ENCODE results near the gene CCDC38.

CCDC38 gene

DNA sequence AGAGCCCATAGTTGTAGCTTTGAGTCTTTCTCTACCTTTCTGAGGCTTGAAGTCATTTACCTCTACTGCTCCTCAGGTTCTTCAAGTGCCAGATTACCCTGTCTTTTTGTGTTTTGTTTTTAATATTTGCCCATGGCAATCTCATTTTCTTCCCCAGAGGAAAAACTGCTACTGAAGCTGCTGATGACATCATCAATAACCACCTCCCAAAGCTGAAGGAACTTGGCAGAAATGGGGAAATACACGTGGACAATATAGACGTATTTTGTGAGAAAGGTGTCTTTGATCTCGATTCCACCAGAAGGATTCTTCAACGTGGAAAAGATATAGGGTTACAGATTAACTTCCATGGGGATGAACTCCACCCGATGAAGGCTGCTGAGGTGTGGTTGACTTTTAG lies 17.8 kb upstream of the CCDC38 start:
- no peak for DNase-seq

DNA sequence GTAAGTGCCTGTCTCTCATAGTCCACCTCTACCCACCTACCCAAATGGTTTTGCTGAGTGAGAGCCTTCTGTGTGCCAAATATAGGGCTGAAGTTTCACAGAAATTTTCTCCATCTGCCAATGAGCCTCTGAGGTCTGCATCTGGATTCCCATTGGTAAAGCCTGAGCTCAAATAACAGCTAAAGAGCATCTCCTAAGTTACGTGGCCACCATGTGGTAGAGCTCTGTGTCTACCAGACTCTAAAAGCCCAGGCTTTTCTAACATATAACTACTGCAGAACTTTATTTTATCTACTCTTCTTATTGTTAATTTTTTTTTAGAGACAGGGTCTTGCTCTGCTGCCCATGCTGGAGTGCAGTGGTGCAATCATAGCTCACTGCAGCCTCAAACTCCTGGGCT lies 16.7 kb upstream of the CCDC38 start:
- DNase-seq, result peak; percentile 48 to 56

DNA sequence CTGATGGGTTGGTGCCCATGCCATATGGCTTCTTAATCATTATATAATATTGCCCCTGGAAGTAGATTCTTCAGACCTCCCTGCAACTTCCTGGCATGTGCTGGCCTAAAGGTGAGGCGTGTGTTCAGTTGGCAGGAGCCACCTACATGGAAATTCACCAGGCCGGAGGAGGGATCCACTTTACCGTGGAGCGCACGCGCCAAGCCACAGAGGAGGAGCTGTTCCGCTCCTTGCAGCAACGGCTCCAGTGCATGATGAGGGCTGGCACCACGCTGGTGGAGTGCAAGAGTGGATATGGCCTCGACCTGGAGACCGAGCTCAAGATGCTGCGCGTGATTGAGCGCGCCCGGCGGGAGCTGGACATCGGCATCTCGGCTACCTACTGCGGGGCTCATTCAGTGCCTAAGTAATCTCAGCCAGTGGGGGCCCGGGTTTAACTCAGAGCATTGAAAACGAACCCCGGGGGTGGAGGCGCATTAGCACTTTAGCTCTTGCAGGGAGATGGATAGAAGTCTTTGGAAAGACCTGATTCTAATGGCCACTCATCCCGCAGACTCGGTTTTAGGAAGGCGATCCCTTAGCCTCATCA lies 14.2 kb upstream of the CCDC38 start:
- DNase-seq, result no peak

DNA sequence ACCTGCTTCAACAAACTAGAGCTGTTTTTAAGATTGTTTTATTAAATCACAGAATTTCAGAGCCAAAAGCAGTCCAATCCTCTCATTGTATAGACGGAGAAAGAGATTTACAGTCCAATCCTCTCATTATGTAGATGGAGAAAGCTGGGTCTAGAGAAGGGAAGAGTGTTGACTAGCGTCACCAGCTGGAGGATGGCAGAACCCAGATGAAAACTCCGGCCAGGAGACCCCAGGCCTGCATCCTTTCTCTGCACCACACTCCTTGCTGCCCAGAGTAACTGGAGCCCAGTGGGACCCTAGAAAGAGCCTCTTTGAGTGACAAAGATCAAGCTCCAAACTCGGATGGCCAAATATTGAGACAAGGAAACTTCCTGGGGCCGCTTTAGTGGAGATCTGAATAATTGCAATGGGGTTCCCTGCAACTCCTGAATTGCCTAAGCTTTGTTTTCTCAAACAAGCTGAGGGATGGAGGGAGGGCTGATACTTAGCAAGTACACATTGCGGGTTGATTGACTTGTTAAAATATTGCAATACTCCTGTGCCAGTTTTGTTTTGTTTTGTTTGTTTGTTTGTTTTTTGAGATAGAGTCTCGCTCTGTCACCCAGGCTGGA lies 13.2 kb upstream of the CCDC38 start:
- no peak for DNase-seq

DNA sequence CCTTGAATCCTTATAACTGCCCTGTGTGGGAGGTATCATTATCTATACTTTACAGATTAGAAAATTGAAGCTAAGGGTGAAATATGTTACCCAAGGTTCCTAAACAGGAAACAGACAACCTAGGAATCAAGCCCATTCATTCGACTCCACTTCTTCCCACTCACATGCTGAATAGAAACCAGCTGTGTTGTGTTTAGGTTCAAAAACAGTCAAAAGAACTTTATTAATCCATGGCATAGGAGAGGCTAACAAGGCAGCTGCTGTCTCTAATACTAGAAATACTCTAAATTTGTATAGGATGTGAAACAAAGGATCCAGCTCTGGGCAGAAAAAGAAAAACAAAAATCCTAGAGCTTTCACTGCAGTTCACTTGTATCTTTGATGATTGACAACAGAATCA lies 10.6 kb upstream of the CCDC38 start:
- peak; percentile 27 to 37 for DNase-seq

DNA sequence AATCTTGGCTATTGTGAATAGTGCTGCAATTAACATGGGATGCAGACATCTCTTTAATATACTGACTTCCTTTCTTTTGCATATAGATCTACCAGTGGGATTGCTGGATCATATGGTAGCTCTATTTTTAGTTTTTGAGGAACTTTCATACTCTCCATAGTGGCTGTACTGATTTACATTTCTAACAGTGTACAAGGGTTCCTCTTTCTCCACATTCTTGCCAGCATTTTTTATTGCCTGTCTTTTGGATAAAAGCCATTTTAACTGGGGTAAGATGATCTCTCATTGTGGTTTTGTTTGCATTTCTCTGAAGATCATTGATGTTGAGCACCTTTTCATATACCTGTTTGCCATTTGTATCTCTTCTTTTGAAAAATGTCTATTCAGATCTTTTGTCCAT lies 9.1 kb upstream of the CCDC38 start:
- peak; percentile 51 to 81 for DNase-seq

DNA sequence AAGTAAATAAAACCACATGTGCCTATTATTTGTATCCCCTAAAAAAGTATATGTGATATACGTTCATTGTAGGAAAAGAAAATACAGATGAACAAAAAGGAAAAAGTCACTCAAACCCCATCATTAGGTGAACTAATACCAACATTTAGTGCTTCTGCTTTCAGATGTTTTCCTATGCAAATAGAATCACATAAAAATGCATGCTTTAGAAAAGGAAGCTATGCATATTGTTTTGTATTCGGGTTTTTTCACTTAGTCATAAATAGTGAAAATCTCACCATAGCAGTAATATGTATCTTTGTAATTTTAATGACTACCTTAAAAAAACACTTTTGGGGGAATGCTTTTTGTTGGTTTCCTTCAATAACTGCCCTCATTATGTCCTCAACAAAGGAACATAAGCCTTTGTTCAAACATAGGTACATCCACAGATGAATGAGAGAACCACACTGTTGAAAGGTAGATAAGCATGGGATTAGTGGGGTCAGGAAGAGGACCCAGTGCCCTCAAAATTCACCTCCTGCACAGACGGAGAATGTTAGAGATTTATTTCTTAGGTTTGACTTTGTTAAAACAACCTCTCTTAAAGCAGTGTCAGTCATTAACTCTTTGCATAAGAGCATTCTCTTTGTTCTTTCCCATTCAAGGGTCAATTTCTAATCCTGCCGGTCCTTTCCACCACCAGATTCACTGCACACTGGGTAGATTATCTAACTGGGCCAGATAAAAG lies 7.2 kb upstream of the CCDC38 start:
- DNase-seq, result no peak

DNA sequence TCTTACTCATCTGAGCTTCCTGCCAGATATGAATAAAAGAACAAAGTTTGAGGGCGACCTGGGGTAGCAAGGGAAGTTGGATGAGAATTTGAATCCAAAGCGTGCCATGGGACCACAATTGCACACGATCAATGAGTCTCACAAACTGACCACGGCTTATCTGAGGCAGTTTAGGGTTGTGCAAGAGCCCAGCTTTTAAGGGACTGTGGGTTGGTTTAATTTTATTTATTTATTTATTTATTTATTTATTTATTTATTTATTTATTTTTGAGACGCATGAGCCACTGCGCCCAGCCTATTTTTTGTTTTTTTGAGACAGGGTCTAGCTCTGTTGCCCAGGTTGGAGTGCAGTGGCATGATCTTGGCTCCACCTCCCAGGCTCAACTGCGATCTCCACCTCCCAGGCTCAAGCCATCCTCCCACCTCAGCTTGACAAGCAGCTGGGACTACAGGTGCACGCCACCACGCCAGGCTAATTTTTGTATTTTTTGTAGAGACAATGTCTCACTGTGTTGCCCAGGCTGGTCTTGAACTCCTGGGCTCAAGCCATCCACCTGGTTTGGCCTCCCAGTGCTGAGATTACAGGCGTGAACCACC lies 1.8 kb upstream of the CCDC38 start:
- DNase-seq, result no peak

DNA sequence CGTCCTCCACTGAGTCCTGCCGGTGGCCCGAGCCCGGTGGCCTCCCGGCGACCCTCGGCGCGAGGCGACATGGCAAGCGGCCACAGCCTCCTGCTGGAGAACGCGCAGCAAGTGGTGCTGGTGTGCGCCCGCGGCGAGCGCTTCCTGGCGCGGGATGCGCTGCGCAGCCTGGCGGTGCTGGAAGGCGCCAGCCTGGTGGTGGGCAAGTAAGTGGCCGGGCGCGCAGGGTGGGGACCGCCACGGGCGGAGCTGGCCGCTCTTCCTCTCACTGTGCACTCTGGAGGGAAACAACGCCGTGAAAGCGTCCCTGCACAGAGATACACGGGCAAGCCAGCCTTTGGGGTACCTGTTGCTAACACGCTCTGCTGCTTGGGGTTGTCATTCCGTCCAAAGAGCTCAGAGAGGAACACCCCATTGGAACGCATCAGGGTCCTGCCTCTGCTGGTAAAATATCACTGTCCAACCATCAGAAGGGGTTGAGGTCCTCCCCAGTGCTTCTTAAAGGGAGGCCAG lies 972 bp upstream of the CCDC38 start, which contains the start of gene AMDHD1:
TSS of gene AMDHD1 (plus strand) at position 2 of the 513 bp plus-strand sequence. CDS start at position 70, 68 bp downstream.
- DNase-seq, result peak; percentile 43 to 60

DNA sequence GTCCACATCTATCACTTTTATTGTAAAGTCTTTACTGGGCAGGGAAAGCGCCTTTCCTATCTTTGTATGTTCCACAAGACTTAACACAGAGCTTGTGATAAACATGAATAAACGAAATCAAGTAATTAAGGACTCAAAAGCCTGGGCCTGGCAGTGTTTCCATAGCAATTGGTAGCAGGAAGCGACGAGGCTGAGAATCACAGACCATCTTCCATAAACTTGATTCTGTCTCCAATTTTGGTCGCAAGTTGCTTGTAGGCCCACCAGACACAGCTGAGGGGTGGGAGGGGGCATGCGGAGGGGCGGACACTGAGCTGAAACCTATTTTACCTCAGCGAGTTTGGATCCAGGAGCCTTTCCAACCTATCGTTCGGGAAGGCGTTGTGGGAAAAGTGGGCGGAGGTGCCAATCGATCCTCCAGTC lies 302 bp downstream of the CCDC38 start:
- DNase-seq, result no peak

DNA sequence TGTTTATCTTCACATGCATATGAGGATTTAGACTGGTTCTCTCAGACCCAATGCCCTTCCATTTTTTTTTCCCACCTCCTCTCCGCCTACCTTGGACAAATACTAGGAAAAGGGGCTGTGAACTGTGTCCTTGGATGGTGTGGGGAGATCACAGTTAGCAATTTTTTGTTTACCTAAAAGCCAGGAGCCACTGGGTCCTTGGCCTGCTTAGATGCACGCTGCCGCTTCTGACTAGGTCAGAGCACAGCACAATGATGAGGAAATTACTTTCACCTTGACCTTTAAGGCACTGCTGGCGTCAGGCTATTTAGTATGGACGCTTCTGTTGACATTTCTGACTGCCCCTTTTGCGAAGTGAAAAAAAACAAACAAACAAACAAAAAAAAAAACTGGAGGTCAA lies 1.9 kb downstream of the CCDC38 start:
- no peak for DNase-seq

DNA sequence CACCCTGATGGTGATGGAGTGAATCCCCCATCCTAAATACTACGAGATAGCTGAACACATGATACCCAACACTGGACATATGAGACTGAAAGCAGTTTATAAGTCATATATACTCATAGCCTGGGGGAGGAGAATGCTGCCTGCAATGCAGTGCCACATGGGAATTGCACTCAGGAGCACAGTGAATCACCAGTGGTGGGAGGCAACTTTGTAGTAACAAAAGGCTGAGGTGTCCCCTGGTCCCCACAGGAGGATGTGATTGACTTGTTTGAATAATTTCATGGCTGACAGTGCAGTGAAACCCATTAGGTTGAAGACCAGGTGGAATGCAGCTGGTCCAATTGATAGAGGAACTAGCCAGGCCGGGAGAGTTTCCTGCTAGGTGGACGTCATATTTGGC lies 20.2 kb downstream of the CCDC38 start:
- DNase-seq, result peak in 1 of 2 donors; percentile 22

DNA sequence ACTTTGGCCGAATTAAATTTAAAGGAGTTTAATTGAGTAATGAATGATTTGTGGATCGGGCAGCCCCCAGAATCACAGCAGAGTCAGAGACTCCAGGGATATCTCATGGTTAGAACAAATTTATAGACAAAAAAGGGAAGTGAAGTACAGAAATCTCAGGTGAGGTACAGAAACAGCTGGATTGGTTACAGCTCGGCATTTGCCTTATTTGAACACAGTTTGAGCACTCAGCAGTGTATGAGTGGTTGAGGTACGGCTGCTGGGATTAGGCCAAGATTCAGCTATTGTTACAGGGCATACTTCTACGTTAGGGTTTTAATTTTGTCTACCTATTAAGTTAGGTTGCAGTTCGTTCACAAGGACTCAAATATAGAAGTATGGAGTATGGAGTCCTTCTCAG lies 23.3 kb downstream of the CCDC38 start:
- no peak for DNase-seq

DNA sequence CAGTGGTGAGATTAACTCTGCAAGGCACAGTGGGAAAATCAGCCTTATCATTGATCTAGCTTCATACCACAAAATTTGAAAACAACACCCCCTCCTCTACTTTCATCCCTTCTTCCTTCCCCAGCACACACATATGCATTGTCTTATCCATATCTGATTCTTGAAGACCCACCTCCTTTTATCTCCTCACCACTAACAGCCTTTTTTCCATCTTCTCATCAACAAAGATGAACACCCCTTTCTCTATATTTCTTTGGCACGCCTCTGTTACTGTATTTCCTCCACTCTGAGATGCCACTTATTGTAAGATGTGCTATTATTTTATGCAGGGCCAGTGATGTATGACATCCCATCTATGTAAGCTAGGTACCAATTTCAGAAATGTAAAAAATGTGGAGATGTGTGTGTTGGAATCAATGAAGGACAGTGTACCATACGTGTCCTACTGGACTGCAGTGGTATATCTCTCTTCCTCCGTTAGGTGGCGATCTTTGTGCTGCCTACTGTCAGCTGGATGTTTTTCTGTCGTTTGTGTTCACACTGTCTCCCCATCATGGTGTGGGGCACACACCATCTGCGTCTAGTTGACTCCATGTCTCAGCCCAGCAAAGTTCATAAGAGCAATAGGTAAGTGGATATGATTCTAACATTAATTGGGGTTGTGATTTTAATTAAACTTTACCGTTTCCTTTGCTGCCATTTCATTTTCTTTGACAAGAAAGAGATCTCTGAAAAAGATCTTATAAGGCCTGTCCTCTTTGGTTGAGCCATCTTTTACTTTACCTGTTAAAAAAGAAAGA lies 24.0 kb downstream of the CCDC38 start:
- DNase-seq, result peak; percentile 63 to 72

DNA sequence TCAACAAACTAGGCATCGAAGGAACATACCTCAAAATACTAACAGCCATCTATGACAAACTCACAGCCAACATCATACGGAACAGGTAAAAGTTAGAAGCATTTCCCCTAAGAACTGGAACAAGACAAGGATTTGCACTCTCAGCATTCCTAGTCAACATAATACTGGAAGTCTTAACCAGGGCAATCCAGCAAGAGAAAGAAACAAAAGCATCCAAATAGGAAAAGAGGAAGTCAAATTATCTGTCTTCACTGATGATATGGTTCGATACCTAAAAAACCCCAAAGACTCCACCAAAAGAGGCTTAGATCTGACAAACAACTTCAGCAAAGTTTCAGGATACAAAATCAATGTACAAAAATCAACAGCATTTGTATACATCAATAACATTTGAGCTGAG lies 32.5 kb downstream of the CCDC38 start:
- DNase-seq, result no peak

DNA sequence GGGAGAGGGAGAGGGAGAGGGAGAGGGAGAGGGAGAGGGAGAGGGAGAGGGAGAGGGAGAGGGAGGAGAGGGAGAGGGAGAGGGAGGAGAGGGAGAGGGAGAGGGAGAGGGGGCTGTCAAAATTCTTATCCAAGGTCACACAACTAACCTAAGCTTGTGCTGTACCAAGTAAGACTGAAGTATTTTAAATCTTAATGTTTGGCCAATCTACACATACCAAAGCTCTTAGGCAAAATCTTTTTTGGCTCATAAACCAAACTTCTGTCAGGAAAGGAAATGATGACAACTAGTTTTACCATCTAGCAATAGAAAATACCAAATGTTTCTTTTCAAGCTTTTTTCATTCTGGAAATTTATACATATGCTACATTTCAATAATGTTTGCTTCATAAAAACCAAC lies 33.8 kb downstream of the CCDC38 start:
- no peak for DNase-seq

DNA sequence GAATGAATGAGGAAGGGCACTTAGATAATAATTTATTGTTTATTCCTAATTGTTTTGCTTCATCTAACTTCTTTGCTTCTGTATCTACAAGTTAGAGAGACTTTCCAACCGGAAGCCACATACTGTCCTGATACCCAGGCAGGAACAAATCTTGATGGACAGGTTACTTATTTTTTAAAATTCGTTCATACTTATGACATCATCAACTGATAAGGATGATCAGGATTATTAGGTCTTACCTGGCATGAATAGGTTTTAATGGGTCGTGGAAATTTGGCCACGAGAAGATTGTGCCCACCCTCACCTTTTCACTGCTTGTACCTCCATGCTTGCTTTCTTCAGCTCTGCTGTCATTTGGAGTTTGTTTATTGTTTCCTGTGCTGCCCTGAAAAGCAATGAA lies 44.3 kb downstream of the CCDC38 start:
- no peak for DNase-seq

DNA sequence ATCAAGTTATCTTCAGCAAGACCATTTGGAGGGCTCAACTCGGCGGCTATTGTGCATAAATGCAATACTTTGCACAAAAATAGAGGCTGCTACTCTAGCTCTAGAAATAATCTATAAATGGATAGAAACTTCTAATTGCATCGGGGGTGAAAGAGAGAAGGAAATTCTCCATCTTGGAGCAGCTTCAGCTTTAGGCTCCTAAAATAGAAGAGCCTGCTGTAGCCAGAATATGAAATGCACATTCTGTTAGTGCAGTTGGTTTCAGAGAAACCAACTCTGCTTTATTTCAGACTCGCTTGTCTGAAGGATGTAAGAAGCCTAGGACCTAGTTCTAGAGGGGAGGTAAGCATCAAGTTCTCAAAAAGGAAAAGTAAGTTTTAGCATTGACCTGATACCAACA lies 45.6 kb downstream of the CCDC38 start:
- DNase-seq, result no peak

DNA sequence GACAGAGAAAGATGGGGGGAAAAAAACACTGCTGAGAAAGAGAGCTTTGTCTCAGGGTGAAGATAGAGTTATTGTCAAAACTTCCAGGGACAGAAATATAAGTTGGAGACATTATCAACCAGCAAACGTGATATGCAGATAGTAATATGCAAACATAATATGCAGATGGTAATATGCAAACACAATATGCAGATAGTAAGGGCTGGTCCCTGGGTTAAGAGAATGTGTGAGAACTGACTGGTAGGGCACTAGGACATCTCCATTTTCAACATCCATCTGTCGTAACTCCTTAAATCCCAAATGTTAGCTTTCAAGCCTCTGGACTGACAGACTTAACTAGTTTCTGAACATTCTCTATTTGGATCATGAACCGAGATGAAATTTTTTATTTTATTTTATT lies 51.5 kb downstream of the CCDC38 start:
- no peak for DNase-seq

DNA sequence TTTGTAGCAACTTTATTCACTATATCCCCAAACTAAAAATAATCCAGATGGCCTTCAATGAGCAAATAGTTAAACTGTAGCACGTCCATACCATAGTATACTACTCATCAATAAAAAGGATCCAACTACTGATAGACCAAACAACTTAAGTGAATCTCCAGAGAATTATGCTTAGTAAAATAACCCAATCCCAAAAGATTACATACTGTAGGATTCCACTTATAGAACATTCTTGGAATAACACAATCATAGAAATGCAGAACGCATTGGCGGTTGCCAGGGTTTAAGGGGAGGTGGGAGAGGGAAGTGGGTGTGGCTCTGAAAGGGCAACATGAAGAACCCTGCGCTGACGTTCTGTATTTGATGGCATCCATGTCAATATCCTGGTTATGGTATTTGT lies 55.1 kb downstream of the CCDC38 start:
- DNase-seq, result no peak

DNA sequence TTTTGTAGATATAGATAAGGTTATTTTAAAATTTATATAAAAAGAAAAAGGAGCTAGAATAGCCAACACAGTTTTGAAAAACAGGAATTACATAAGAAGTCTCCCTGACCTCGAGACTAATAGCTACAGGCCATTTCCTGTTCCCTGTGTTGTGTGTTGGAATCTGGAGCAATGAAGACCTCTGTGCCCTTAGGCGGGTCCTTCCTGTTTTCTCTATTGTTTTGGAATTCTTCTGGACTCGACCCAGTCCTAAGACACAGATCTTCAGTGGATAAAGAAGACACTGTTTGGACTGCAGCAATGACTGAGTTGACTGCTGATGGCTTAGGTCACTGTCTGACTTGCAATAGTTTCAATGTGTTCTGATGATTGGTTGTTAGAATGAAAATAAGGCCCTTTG lies 57.4 kb downstream of the CCDC38 start:
- DNase-seq, result peak; percentile 19 to 45

DNA sequence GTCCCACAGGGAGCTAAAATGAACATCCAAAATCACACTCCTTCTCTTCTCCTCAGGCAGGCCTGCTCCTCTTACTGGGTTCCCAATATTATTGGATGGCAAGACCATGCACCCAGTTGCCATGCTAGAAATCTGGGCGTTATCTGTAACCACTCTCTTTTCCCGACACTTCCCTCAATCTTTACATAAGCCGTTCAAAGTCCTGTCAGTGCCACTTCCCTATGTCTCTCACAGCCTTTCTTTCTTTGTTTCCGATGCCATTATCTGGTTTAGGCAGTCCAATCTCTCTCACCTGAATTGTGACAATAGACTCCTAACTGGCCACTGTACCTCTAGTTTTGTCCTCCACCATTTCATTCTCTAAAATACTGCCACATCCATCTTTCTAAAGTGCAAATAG lies 59.5 kb downstream of the CCDC38 start:
- DNase-seq, result no peak

DNA sequence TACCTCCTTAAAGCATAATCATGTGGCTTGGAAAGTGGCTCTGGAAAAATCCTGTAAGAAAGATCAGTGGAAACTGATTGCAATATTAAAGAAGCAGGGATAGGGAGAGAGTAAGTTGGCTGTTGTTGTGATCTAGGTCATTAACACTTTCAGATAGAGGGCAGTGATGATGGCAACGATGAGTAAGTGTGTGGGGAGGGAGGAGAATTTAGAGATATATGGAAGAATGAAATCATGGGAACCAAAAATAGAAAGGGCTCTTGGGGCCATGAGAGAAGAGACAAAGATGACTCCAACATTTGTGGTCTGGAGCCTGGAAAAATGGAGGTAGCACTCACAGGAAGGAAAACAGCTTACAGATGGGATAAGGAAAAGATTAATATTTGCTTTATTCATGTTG lies 60.3 kb downstream of the CCDC38 start:
- DNase-seq, result no peak
